ENCODE results near the gene HOXA3.

Gene HOXA3

DNA sequence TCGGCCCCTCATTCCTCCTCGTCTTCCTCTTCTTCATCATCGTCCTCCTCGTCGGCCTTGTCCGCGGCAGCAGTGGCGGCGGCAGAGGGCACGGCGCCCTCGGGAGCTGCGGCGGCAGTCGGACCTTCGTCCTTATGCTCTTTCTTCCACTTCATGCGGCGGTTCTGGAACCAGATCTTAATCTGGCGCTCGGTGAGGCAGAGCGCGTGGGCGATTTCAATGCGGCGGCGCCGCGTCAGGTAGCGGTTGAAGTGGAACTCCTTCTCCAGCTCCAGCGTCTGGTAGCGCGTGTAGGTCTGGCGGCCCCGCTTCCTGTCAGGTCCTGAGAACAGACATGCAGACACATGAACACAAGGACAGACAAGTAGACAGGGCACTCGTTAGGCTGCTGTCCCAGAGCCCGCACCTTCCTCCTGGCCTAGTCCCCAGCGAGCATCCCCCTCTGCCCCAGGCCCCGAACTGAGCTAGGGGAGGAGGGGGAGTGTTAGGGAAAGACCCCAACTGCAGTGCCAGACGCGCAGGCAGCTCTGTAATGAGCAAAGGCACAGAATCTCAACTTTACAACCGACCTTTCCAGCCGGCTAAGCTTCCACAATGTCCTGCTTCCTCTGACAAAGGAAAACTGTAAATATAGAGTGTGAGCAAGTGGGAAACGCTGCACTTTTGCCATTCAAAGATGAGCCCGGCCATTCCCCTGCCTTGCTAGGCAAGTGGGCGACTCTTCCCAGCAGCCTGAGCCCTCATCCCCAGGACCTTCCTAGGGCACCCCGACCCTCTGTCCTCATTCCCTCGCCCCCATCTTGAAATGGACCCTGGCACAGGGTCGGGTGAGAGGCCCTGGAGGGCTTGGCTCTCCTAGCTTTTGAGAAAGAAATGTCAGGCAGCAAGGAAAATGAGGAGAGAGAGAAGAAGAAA, 2.8 kb upstream of the HOXA3 start:
- DNase-seq: no peak

DNA sequence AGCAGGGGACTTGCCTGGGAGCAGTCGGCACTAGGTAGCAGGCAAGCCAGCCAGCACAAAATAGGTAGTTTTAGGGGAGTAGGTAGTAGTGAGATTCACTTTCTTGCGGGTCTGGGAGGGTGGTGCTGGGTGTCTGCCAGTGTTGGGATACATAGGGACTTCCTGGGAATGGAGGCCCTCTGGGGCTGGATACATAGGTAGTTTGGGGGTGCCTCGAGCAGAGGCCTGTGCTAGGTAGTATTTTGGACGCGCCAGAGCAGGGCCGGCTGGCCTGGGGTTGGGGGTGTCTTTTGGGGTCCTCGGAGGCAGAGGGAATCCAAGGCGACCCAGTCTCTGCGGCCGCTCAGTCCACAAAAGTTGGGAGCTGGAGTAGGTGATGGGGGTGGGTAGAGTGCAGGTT, 2.0 kb upstream of the HOXA3 start:
- DNase-seq: no peak

DNA sequence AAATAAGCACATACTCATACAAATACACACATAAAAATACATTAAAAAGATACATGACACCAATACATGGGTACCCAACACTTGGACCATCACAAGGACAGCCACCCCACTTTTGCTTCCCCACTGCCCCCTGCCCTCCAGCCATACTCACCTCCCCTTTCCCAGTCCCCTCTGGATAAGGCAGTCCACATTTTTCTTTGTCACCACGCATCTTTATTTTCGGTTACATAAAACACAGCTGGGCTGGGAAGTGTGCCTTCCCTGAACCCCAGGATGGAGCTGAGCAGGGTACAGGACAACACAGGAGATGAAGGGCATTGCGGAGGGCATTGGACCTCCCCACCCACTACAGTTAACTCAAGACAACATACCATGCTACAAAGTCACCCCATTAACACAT, 1.1 kb upstream of the HOXA3 start:
- no peak for DNase-seq

DNA sequence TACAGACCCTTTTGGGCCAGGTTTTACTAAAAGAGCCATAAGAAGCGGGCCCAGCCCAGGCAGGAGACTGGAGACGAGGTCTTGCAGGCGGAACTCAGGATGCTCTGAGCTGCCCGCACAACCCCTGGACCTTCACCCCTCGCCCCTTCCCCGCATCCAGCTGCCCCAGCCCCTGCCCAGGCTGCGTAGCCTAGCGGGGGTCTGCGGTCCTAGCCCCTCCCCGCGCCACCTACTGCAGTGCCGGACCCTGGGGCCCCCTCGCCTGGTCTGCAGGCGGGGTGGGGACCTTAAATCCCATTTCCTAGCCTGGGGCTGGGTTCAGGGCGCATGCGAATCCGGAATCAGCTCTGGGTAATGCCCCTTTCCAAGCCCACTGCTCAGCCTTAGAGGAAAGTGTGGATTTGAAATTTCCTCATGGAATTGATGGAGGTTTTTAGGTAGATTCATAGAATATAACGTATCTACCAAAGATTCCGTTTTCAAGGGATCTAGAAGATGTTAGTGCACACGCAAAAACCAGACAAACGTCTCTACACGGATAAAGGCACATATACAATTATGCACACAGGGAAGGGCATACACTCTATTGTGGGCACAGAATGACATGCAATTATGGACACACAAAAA, 546 bp upstream of the HOXA3 start:
- no peak for DNase-seq

DNA sequence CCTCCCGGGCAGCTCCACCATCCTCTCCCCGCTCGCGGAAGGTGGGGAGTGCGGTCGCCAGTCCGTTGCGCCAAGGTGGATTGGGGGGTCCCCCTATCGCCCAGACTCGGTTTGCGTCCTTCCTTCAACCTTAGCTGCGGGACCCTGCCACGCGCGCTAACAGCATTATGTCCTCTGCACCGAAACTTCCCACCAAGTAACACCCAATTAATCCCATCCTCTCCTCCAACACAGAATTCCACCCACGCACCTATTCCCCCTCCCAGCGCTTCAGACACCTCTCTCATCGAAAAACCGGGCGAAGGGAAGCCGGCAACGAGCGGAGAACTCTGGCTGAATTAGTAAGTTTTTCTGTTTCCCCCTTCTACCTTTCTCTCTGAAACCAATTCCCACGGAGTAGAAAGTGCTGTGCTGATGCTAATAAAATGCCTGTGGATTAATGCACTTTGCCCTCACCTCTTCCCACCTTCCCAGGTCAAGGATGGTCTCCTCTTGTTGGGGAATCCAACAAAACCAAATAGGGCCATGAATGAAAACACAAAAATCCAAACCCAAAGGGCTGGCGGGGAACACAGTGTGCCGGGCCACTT, 947 bp downstream of the HOXA3 start:
- DNase-seq: no peak

DNA sequence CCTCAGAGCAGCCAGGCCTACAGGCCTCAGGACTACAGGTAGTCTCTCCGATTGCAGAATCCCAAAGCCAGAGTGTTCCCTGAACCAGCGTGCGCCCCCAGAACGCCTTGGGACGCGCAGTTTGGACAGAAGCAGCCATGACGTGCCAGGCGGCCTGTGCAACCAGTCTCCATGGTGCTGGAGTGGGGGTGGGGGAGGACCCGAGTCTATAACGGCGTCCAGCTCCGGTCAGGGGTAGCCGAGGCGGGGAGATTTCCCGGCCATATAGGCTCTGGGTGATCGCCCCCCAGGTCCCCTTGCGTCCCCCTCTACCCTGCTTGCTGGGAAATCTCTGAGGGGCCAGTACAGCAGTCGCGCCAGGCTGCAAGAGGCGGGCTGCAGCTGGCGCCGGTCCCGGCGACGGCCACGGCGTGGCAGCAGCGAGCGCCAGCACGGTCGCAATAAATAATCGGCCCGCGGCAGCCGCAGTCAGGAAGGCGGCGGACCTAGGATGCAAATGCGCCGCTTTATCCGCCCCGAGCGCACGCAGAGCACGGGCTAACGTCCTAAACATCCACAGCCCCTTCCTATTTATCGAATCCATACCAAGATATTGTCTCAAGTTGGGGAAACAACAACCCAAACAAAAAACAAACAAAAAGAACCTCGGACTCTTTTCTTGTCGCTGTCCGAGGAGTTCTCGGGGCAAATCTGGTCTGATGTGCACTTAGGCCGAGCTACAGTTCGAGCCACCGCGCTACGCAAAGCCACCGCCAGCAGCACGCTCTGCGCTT, 1.6 kb downstream of the HOXA3 start:
- DNase-seq: peak; percentile 37 to 68 (median 55)

DNA sequence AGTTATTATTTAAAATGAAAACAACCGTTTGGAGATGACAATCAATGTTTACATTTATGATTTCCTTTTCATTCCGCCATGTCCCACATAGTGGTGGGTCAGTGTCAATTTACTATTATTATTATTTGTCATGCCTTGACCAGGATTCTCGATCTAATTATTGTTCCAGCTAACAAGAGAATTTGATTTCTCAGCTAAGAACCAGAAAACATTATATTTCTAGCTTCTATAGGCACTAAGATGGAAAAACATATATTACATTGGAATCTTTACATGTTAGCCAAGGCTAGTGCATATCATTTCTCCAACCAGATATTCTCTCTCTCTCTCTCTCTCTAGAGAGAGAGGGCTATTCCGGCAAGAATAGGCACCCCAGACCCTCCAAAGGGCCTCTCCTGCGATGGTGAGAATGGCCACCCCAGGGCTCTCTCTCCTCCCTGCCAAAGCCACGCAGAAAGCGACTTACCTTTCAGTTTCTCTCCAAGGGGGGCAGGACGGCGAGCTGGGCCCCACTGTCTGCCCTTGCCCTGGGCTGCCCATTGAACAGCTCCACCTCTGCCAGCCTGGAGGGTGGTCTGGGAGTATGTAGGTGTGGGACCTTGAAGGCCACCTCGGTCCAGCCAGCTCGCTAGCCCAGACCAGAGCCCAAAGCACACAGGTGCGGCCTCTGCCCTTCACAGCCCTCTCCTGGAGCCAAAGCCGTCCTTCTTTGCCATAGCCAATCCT, 2.4 kb downstream of the HOXA3 start:
- DNase-seq: no peak

DNA sequence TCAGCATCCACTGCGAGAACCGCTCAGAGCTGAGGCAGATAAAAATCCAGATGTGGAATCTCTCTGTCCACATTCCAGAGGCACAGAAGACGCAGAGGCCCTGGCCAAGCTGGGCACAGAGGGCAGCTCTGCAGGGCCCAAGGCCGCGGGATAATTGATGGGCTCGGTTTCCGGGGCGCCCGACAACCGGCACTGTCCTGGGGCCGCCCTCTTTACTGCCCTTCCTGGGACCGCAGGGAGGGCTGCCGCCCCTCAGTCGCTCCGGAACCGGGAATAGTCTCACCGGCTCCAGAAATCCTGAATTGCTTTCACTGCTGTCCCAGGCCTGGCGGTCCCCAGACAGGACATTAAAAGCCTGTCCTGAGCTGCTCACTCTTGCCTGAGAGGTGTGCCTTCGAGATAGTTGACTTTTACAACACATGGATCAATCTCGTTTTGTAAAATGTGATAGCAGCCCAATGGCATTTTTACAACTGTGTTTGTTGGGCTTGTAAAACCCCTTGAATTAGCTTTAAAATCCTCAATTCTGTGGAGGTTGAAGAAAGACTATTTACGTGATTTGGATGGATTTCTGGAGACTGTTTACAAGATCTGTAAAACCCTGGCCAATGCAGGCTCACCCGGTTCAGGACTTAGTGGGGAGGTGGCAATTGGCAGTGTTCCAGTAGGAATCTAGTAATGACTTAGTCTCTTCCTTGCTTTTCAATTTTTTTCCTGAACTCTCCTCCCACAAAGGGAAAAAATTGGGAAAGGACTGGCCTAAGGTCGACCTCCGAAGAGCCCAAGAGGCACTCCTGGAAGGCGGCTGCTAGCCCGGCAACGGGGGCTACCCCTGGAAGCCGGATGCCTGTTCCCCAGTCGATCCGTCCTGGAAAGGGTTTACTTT, 3.4 kb downstream of the HOXA3 start:
- no peak for DNase-seq

DNA sequence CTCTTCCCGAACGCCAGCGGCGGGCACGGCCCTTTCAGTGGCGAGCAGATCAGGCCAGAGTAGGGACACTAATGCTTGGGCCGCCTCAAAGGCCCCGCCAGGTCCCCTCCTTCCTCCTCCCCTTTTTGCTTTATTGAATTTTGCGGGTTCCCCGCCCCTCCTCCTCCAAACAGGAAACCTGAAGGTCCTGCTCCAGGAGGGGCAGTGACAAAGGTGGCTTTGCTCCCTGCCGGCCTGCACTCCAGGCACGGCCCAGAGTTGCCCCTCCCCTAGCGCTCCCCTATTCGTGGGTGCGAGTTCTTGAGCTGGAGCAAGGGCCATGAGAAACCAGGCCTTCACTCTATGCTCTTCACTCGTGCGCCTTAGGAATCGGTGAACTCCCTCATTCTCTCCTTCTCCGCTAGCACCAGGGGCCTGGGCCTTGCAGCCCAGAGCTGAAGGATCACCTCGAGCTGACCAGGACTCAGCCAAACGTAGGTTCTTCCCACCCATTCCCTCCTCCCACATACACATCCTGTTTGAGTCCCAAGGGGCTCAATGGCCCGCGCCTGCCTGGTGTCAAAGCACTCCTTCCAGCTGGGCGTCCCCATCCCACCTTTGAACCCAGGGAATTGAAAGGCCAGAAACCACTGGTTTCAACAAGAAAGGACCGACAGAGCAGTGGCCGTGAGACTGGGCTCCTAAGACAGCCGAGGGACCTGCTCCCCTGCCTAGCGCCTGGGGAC, 4.2 kb downstream of the HOXA3 start:
- no peak for DNase-seq

DNA sequence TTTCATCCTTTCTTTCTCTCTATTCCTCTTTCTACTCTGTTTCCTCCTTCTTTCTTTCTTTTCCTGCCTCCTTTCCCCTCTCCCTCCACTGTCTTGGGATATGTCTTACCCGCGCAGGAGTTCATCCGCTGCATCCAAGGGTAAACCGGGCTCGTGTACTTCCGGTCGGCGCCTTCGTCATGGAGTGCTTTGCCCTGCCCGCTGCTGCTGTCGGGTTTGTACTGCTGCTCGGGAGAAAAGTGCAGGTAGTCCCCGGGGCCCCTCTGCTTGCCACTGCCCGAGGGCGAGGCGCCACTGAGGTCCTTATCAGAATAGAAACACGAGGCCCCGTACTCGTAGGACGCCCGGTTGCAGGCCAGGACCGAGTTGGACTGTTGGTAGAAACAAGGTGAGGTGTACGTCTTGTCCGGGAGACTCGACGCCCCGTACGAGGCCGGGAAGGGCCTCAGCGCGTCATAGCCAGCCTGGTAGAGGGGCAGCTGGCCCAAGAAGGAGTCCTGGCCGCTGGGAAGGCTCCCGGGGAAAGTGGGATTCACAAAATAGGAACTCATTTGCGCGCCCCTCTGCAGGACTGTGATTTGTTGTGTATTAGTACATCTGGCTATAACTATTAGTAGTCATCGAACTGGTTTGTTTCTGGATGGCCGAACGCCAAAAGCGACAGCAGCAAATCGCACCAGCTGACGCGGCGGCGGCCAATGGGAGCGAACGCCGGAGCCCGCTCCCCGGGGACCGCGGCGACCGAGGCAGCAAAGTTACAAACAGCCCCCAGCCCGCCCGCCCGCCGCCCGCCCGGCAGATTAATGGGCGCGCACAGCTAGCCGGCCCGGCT, 5.0 kb downstream of the HOXA3 start, which contains the start of gene HOXA6:
HOXA6 (minus strand) TSS at position 576 of the 832 bp plus-strand sequence; CDS start at position 551, 25 bp downstream.
- no peak for DNase-seq

DNA sequence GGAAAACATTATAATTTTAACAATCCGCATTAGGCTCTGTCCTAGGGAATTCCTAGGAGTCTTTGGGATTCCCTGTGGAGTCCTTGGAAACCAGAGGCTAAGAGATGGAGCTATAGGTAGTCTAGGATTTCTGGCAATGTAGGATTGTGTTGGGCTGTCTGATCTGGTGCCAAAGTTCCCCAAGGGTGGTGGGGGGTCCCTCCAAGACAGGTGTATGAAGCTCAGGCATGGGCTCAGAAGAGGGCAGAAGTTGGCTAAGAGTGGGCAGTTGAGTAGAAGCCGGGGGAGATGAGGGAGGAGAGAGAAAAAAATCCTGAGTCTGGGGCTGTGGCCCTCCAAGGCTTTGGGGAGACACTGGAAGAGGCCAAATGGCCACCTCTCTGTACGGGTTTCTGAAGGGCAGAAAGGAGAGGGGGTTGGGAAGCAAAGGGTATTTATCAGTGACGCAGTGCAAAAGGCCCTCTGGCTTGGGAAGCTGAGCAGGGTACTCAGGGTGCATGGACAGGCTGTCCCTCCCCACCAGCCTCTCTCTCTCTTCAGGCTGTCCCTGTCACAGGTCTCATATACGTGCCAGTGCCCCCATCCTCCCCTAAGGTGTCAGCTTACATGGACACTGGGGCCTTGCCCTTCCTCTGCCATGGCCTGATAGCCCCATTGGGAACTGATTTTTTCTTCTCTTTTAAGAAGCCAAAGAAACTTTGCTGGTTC, 5.7 kb downstream of the HOXA3 start:
- DNase-seq: no peak

DNA sequence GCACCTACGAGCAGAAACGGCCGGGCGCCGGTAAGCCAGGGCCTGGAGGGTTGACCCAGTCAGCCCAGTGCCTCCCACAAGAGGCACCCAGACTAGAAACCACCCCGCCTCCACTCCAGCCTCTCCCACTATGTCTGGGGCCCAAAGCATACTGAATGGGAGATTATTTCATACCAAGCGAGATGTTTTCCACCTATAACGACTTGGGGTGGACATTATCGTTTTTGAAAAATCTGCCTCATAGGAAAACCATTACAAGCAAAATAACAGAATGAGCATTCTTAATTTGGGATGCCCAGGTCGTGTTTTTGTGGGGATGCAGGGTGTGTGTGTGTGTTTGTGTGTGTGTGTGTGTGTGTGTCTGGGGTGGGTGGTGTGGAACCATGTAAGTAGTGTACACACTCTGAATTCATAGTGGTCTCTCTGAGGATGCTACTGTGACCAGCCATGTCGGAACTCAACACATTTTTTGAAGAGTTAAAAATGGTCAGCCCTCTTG, 6.4 kb downstream of the HOXA3 start:
- DNase-seq: no peak

DNA sequence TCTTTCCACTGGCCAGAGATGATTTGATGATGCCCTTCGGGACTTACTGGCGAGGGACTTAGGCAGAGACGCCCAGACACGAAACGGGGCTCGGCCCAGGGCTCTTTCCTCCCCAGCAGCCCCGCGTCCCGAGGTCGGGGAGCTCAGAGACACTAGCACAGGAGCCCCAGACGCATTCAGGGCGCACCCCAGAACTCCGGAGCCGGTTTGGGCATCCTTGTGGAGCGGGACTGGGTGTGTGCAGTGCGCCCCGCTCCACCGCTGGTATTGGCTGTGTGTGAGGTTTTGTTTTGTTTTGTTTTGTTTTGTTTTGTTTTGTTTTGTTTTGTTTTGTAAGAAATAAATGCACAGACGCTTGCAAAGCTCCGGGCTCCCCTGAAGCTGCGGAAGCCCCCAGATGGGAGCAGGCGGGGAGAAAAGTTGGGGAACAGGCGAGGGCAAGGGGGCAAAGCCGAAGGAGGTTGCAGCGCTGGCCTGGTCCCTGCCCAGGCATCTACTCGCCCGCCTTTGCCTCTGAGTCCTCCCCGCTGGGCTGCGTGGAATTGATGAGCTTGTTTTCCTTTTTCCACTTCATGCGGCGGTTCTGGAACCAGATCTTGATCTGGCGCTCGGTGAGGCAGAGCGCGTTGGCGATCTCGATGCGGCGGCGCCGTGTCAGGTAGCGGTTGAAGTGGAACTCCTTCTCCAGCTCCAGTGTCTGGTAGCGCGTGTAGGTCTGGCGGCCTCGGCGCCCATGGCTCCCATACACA, 7.0 kb downstream of the HOXA3 start:
- DNase-seq: no peak

DNA sequence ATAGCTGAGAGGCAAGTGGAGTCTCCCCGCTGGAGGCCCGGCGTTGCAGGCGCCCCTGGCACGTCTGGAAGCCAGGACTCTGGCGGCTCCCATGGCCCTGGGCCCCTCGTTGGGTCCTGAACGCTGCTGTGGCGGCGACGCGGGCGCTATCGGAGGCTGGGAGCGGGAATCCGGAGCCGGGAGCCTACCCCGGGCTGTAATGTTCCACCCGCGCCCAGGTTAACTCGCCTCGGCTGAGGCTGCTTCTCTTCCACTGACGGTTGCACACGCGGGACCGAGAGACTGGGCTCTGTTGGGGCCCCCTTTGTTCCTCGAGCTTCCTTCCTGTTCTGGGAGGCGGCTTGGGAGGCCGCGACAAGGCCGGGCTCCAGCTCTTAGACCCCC, 7.6 kb downstream of the HOXA3 start:
- DNase-seq: no peak

DNA sequence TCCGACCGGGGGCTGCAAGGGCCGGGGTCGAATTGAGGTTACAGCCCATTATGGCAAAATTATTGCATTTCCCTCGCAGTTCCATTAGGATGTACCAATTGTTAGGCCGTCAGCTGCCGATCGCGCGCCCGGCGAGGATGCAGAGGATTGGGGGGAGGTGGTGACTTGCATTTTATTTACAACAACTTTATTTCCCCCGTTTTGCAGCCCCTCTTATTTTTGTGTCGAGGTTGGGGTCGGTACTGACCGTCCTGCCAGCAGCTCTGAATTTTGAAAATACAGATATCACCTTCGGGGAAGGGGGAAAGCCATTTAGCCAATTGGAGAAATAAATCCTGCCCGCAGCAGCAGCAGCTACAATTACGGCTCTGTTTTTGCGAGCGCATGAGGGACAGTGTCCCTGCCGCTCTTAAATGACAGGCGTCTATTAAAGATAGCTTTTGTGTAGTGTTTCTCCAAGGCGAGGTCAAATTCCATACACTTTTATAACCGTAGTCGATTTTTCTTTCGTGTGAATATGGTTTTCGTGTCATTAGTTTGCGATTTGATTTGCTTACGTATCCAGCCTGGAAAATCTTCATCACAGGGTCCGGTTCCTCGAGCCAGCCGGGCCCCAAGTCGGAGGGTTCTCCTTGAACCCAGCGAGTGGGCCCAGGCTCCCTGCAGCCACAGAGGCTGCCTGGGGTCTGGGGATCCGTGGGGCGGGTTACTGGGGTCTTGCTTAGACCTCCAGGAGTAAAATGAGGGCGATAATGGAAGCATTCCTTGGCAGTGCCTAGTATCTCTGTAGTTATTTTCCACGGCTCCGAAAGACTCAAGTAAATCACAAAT, 8.2 kb downstream of the HOXA3 start:
- no peak for DNase-seq

DNA sequence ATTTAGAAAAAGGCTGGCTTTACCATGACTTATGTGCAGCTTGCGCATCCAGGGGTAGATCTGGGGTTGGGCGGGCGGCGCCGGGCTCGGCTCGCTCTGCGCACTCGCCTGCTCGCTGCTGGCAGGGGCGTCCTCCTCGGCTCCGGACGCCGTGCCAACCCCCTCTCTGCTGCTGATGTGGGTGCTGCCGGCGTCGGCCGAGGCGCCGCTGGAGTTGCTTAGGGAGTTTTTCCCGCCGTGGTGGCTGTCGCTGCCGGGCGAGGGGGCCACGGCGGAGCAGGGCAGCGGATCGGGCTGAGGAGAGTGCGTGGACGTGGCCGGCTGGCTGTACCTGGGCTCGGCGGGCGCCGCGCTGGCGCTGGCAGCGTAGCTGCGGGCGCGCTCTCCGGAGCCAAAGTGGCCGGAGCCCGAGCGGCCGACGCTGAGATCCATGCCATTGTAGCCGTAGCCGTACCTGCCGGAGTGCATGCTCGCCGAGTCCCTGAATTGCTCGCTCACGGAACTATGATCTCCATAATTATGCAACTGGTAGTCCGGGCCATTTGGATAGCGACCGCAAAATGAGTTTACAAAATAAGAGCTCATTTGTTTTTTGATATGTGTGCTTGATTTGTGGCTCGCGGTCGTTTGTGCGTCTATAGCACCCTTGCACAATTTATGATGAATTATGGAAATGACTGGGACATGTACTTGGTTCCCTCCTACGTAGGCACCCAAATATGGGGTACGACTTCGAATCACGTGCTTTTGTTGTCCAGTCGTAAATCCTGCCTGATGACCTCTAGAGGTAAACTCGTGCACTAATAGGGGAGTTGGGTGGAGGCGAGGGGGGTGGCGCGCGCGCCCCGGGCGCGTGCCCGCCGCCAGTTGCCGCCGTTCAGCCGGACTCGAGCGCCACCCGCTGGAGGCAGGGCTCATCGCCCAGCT, 9.1 kb downstream of the HOXA3 start, which contains the start of gene HOXA5:
HOXA5 (minus strand) TSS at position 659 of the 927 bp plus-strand sequence; CDS start at position 585, 74 bp downstream.
- DNase-seq: no peak

Measured in T-helper 1 cell (primary cell).